Measurements from ENCODE around the gene PHB1. TPM values are rescaled to one million over a fixed set of nuclear protein-coding genes. Genes with fewer than 3 reads are reported as not detected.

PHB1 gene
- total and polyA plus RNA-seq, 2 of the 8 experiments (the other 6 are each of a cell fraction or from before 2014, with no cell fraction given), result 386 to 597 TPM

DNA sequence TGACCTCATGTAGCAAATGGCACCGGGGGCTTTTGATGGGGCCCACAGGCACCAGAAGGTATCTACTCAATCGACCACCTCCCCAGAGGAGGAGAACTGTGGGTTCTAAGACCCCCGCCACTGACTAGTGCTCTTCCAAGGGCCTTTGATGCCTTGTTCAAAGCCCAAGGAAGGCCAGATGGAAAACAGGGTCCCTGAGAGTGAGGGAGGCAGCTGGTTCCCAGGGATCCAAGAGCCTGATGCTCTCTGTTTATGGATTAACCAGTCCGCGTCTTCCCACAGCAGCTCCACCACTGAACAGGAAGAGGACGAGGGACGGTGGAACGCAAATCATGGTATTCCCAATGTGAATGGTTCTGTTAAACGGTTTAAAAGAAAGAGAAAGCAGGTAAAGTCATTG is 7.6 kb downstream of the PHB1 start:
- POLR2A ChIA-PET (ENCODE audit: partially characterized antibody), result interaction anchor here (1.7 to 2.0 kb wide), 2 partner anchors 78 to 101 kb away, joined by 4 to 7 read pairs; no protein-coding TSS in a partner anchor
- no peak for FAIRE-seq
- 0 out of 2 replicates have a peak, but pooled peaks cover 2% of the 10 kb centered on the region for H3K23me2 ChIP-seq (ENCODE audit: low read depth, low read length)

More for the DNA sequence above, 7.6 kb downstream of the PHB1 start:
- Histone ChIP-seq H3K79me2 (ENCODE audit: control insufficient read depth in 1 of 2, insufficient read depth in 2 of 2, low read length in 2 of 2) (no peaks in the 10 kb centered on the region), H3K23ac (ENCODE audit: insufficient read length) (no peak overlapping the region), H3K36me3 (ENCODE audit: control insufficient read depth in 2 of 4, insufficient read depth in 4 of 4, low read length in 3 of 4) (peaks cover 43 to 86% (median 70%) of the 10 kb centered on the region in 4 experiments), H3K27me3 (replicated peaks in 1 of 4; ENCODE audit: control insufficient read depth in 3 of 4, extremely low read depth in 1 of 4, insufficient read depth in 3 of 4, low read length in 3 of 4) (no peaks in the 10 kb centered on the region), H3K4me1 (replicated peaks in 1 of 4; ENCODE audit: control insufficient read depth in 3 of 4, insufficient read depth in 4 of 4, low read length in 3 of 4) (no peaks in the 10 kb centered on the region), H3K4me3 (ENCODE audit: extremely low read depth in 1 of 4, insufficient read depth in 2 of 4, low read depth in 3 of 4, low read length in 4 of 4) (no peak overlapping the region), H4K8ac (ENCODE audit: extremely low read depth, insufficient read depth, low read length) (no peak overlapping the region), H2BK120ac (replicated peaks; ENCODE audit: low read depth, low read length) (no peak overlapping the region), H3K27ac (ENCODE audit: low read depth, low read length) (no peak overlapping the region), H2BK5ac (ENCODE audit: low read depth, low read length) (no peak overlapping the region), H3K4ac (replicated peaks; ENCODE audit: insufficient read length, low read depth, low read length) (no peak overlapping the region), H2BK12ac (ENCODE audit: low read depth, low read length) (no peak overlapping the region), H3K14ac (ENCODE audit: insufficient read length) (no peak overlapping the region), H2BK15ac (ENCODE audit: low read length) (no peak overlapping the region), H3K9me3 (ENCODE audit: insufficient read depth in 2 of 2, low read depth in 1 of 2, low read length in 1 of 2) (no peaks in the 10 kb centered on the region), H4K5ac (ENCODE audit: insufficient read length, low read depth, low read length) (no peak overlapping the region), H2AFZ (ENCODE audit: low read length) (no peak overlapping the region), H3K18ac (ENCODE audit: extremely low read depth, low read length) (no peak overlapping the region), H2AK5ac (ENCODE audit: low read depth, low read length) (no peak overlapping the region), H4K91ac (replicated peaks; ENCODE audit: insufficient read length, low read length) (no peak overlapping the region), H3K9ac (replicated peaks in 1 of 4; ENCODE audit: extremely low read depth in 1 of 4, low read depth in 3 of 4, low read length in 3 of 4) (no peak overlapping the region), H4K20me1 (replicated peaks in 1 of 2; ENCODE audit: control insufficient read depth in 1 of 2, insufficient read depth in 2 of 2, low read length in 2 of 2) (peaks cover 2 to 10% of the 10 kb centered on the region in 2 experiments), H3K56ac (replicated peaks; ENCODE audit: insufficient read length, low read depth, low read length) (no peak overlapping the region), H2BK20ac (ENCODE audit: low read length) (no peak overlapping the region), H3K4me2 (ENCODE audit: insufficient read depth in 1 of 2, low read depth in 2 of 2, low read length in 2 of 2) (no peak overlapping the region), H3K79me1 (ENCODE audit: low read depth, low read length) (no peaks in the 10 kb centered on the region; the same call in 1 of the 2 replicates)
- CTCF ChIA-PET (ENCODE audit: partially characterized antibody), result interaction anchor here (0.6 to 8.9 kb wide), 25 partner anchors 8 to 1044 kb away, joined by 3 to 138 read pairs (median 5); partner anchors contain the start of gene NXPH3
- TF ChIP-seq HDAC2 (IDR thresholded peaks at IDR 0.05; ENCODE audit: borderline replicate concordance in 1 of 2, low read depth in 2 of 2, low read length in 2 of 2), result no peak
- TF ChIP-seq, protein P1, sequence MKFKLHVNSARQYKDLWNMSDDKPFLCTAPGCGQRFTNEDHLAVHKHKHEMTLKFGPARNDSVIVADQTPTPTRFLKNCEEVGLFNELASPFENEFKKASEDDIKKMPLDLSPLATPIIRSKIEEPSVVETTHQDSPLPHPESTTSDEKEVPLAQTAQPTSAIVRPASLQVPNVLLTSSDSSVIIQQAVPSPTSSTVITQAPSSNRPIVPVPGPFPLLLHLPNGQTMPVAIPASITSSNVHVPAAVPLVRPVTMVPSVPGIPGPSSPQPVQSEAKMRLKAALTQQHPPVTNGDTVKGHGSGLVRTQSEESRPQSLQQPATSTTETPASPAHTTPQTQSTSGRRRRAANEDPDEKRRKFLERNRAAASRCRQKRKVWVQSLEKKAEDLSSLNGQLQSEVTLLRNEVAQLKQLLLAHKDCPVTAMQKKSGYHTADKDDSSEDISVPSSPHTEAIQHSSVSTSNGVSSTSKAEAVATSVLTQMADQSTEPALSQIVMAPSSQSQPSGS (IDR thresholded peaks at IDR 0.05; ENCODE audit: low read length), result no peak
- no peak for TF ChIP-seq POU5F1 (IDR thresholded peaks at IDR 0.05; ENCODE audit: low read depth, low read length)
- TF ChIP-seq EGR1 (IDR thresholded peaks at IDR 0.05; ENCODE audit: borderline replicate concordance, low read depth, low read length), result no peak
- no peak for TF ChIP-seq KDM1A (IDR thresholded peaks at IDR 0.05; ENCODE audit: borderline replicate concordance, low read length)
- TF ChIP-seq BCL11A (IDR thresholded peaks at IDR 0.05; ENCODE audit: low read depth in 2 of 2, low read length in 2 of 2), result no peak
- no peak for TF ChIP-seq SIX5 (IDR thresholded peaks at IDR 0.05; ENCODE audit: low read depth, low read length)
- TF ChIP-seq NANOG (IDR thresholded peaks at IDR 0.05; ENCODE audit: insufficient read depth, low read depth, low read length, poor library complexity, severe bottlenecking), result no peak
- DNase-seq (ENCODE audit: low read depth in 1 of 2, low spot score in 2 of 2), result no peak
- WGBS, 2 experiments (ENCODE audit: extremely low coverage in 1 of 2, insufficient coverage in 1 of 2, insufficient read length in 1 of 2, insufficient replicate concordance in 2 of 2, low coverage in 1 of 2, low lambda C conversion rate in 2 of 2, missing lambda C conversion rate in 1 of 2), result 95% methylated on average over 9 of the region's 9 CpGs; no CpG with 5 or more reads in 1 of the 2 experiments
